Naive thymus-derived CD4-positive, alpha-beta T cell (primary cell): Measurements from ENCODE around the gene EXT2. TPM values are rescaled to one million over a fixed set of nuclear protein-coding genes. Genes with fewer than 3 reads are reported as not detected.

Experiments used
- ATAC-seq: fragments of 150-1000 bp; cut with Tn5 transposase; 2 replicates; pipeline ENCODE4 v1.10.0; 2021; ENCODE audit warnings: mild to moderate bottlenecking, moderate library complexity
- CTCF ChIA-PET: fragments of 350-600 bp; sonication (Branson Sonifier 250); formaldehyde crosslinking; loops from one replicate; lab custom pipeline; 2021; ENCODE audit warnings: antibody characterized with exemption; lab: Charles Lee
- POLR2A ChIA-PET: fragments of 350-600 bp; sonication (Branson Sonifier 250); formaldehyde crosslinking; loops from one replicate; lab custom pipeline; 2021; ENCODE audit warnings: antibody characterized with exemption, inconsistent platforms; lab: Charles Lee
- DNase-seq, 9 donors: peaks; one replicate each; pipeline versions ENCODE4 v3.0.0 to v3.0.0-alpha.2; 2020 to 2022; ENCODE audit warnings: mixed read lengths in 1 of 9
- H3K27ac ChIP-seq: one replicate; pipeline ENCODE4 v1.7.0; 2013; ENCODE audit warnings: mild to moderate bottlenecking, low read depth, low read length, moderate library complexity
- H3K27me3 ChIP-seq, 2 donors: one replicate each; pipeline ENCODE4 v1.7.0; 2013; ENCODE audit warnings: low read length in 2 of 2, mild to moderate bottlenecking in 2 of 2, moderate library complexity in 2 of 2; ENCODE audit not compliant: control insufficient read depth in 2 of 2, insufficient read depth in 2 of 2
- H3K36me3 ChIP-seq, 3 experiments: 1 replicate in 2 of 3; 2 replicates in 1 of 3; pipeline ENCODE4 v1.7.0; 2013; ENCODE audit warnings: low read length in 3 of 3, mild to moderate bottlenecking in 3 of 3, moderate library complexity in 1 of 3; ENCODE audit not compliant: insufficient read depth in 3 of 3, control insufficient read depth in 2 of 3
- H3K4me1 ChIP-seq, 2 donors: one replicate each; pipeline ENCODE4 v1.7.0; 2013; ENCODE audit warnings: low read length in 2 of 2, mild to moderate bottlenecking in 2 of 2, moderate library complexity in 1 of 2; ENCODE audit not compliant: control insufficient read depth in 2 of 2, insufficient read depth in 2 of 2
- H3K4me3 ChIP-seq: 2 replicates; pipeline ENCODE4 v1.7.0; 2013; ENCODE audit warnings: mild to moderate bottlenecking, low read length
- H3K9me3 ChIP-seq, 3 experiments: 1 replicate in 2 of 3; 2 replicates in 1 of 3; pipeline ENCODE4 v1.7.0; 2013; ENCODE audit warnings: low read length in 3 of 3; ENCODE audit not compliant: control insufficient read depth in 2 of 3
- H3K27ac Mint-ChIP-seq, 9 donors: one replicate each; pipeline ENCODE4 v1.8.0; 2020 to 2022; ENCODE audit warnings: mixed read lengths in 9 of 9, mild to moderate bottlenecking in 8 of 9, moderate library complexity in 5 of 9, inconsistent platforms in 2 of 9
- H3K27me3 Mint-ChIP-seq, 5 donors: one replicate each; pipeline ENCODE4 v1.8.0; 2021 to 2022; ENCODE audit warnings: mixed read lengths in 5 of 5, mild to moderate bottlenecking in 1 of 5
- H3K36me3 Mint-ChIP-seq, 5 donors: one replicate each; pipeline ENCODE4 v1.8.0; 2020 to 2022; ENCODE audit warnings: mixed read lengths in 5 of 5, mild to moderate bottlenecking in 3 of 5, inconsistent platforms in 1 of 5
- H3K4me1 Mint-ChIP-seq, 7 donors: one replicate each; pipeline ENCODE4 v1.8.0; 2020 to 2022; ENCODE audit warnings: mixed read lengths in 7 of 7, mild to moderate bottlenecking in 3 of 7, inconsistent platforms in 1 of 7
- H3K4me3 Mint-ChIP-seq, 10 donors: one replicate each; pipeline ENCODE4 v1.8.0; 2020 to 2022; ENCODE audit warnings: mild to moderate bottlenecking in 10 of 10, mixed read lengths in 10 of 10, moderate library complexity in 6 of 10, inconsistent platforms in 2 of 10
- H3K9me3 Mint-ChIP-seq, 11 donors: one replicate each; pipeline ENCODE4 v1.8.0; 2020 to 2022; ENCODE audit warnings: mixed read lengths in 11 of 11, mild to moderate bottlenecking in 4 of 11, inconsistent platforms in 1 of 11, moderate library complexity in 1 of 11
- intact Hi-C, 2 donors: fragments of 100-400 bp; cut with micrococcal nuclease; formaldehyde crosslinking; loops; one replicate each; pipeline ENCODE4 v1.15.1; 2023
- polyA plus RNA-seq, 2 donors: library from polyadenylated mRNA; unstranded; fragments of 300-500 nt; fragmentation: Illumina TruSeq; gene quantifications; one replicate each; pipeline ENCODE4 v1.2.3, GENCODE V29; 2021
- total RNA-seq, 6 experiments: library from RNA in 5 of 6; stranded (reverse) in 5 of 6; gene quantifications; 1 replicate in 5 of 6; 2 replicates in 1 of 6; pipeline ENCODE4 v1.2.3 and lab custom pipeline; 2021 to 2026

Gene EXT2
- total and polyA plus RNA-seq, 7 experiments from 2014 or later, result 27.2 to 43.9 (median 31.5) TPM

- Histone ChIP-seq H3K4me3 (no peak overlapping the region), H3K9me3 (no peaks in the 10 kb centered on the region), H3K27me3 (no peaks in the 10 kb centered on the region), H3K4me1 (peaks cover 9 to 15% of the 10 kb centered on the region in 2 donors), H3K27ac (no peak overlapping the region), H3K36me3 (no peaks in the 10 kb centered on the region)
- peak; percentile 67 for ATAC-seq
- H3K36me3 Mint-ChIP-seq, result peaks cover 0 to 10% (median 0%) of the 10 kb centered on the region in 5 donors
- H3K27ac Mint-ChIP-seq, result peak overlapping the region in 5 of 9 donors; percentile 20 to 55 (median 38)
- peaks cover 0 to 3% (median 0%) of the 10 kb centered on the region in 5 donors for H3K27me3 Mint-ChIP-seq
- peak overlapping the region; percentile 29 to 87 (median 78) for H3K4me3 Mint-ChIP-seq
- H3K4me1 Mint-ChIP-seq, result peaks cover 21 to 39% (median 32%) of the 10 kb centered on the region in 7 donors
- intact Hi-C loops, result loop anchor here (1.0 to 10.0 kb wide), 9 partner anchors 24 to 816 kb away; partner anchors contain the start of genes HSD17B12 (in 2 of the 2), ACCS (in 1 of the 2) and ALKBH3 (in 1 of the 2)
- DNase-seq, result peak; percentile 40 to 74 (median 67)
- ChIA-PET POLR2A (interaction anchor here (1.3 kb wide), 1 partner anchor 782 kb away, joined by 3 read pairs; no protein-coding TSS in a partner anchor), CTCF (interaction anchor here (0.6 to 2.6 kb wide), 12 partner anchors 9 to 59 kb away, joined by 3 to 16 read pairs (median 5); no protein-coding TSS in a partner anchor)
- no peaks in the 10 kb centered on the region for H3K9me3 Mint-ChIP-seq
Observed at GRCh38 chr11:44094260-44094868, 1.1 kb upstream of the EXT2 start.

DNA sequence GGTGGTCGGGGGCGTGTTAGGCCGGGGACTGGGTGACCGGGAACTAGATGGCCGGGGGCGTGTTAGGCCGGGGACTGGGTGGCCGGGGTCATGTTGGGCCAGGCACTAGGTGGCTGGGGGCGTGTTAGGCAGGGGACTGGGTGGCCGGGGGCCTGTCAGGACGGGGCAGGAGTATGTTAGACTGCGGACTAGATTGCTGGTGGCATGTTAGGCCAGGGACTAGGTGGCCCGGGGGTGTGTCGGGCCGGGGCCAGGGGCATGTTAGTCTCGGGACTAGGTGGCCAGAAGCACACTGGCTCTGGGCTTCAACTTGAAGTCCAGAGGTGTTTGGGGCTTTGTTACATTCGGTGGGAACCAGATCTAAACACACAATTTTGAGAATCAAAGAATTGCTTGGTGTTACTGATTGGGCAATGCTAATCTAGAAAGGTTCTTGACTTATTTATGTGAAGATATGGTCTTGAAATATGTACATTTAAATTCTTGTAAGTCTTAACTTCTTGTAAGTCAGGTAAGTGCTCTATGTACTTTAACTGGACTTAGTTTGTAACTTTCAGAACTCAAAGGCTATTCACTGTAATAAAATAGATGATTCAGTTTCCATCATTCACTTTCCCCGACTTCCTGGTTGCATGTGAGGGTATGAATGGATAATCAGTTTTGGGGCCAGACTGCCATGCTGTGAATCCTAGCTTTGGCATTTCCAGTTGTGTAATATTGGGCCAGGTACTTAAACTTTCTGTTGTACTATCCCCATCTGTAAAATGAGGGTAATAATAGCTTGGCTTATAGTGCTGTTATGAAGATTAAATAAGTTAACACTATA lies 1.1 kb downstream of the EXT2 start:
- H3K27ac Mint-ChIP-seq, result peak overlapping the region in 7 of 9 donors; percentile 19 to 86 (median 75)
- peak overlapping the region; percentile 74 for H3K4me3 ChIP-seq
- H3K27ac ChIP-seq, result peak overlapping the region; percentile 76
- H3K27me3 Mint-ChIP-seq, result peaks cover 0 to 3% (median 0%) of the 10 kb centered on the region in 5 donors
- DNase-seq, result peak in 2 of 9 donors; percentile 3 to 8
- H3K9me3 ChIP-seq, result no peaks in the 10 kb centered on the region
- peaks cover 28 to 59% (median 46%) of the 10 kb centered on the region in 7 donors for H3K4me1 Mint-ChIP-seq
- no peaks in the 10 kb centered on the region for H3K27me3 ChIP-seq
- no peaks in the 10 kb centered on the region for H3K36me3 ChIP-seq
- POLR2A ChIA-PET, result interaction anchor here (0.5 to 0.7 kb wide), 2 partner anchors 24 to 427 kb away, joined by 3 read pairs; no protein-coding TSS in a partner anchor
- intact Hi-C loops, result loop anchor here (5.0 to 10.0 kb wide), 6 partner anchors 188 to 1261 kb away; partner anchors contain the start of gene HSD17B12 (in 2 of the 2)
- H3K36me3 Mint-ChIP-seq, result peaks cover 0 to 4% (median 2%) of the 10 kb centered on the region in 5 donors
- CTCF ChIA-PET, result no interaction called here
- H3K4me3 Mint-ChIP-seq, result peak overlapping the region; percentile 78 to 94 (median 87)
- peaks cover 9 to 15% of the 10 kb centered on the region in 2 donors for H3K4me1 ChIP-seq
- H3K9me3 Mint-ChIP-seq, result no peaks in the 10 kb centered on the region
- ATAC-seq, result no peak

GRCh38 chr11:44097821-44098220 lies 2.3 kb downstream of the EXT2 start:
- Histone ChIP-seq H3K9me3 (no peaks in the 10 kb centered on the region), H3K4me1 (peaks cover 9 to 15% of the 10 kb centered on the region in 2 donors), H3K36me3 (no peaks in the 10 kb centered on the region), H3K27ac (no peak overlapping the region), H3K4me3 (no peak overlapping the region), H3K27me3 (no peaks in the 10 kb centered on the region)
- no peak for DNase-seq
- no peaks in the 10 kb centered on the region for H3K9me3 Mint-ChIP-seq
- H3K4me3 Mint-ChIP-seq, result peak overlapping the region in 5 of 10 donors; percentile 9 to 56 (median 46)
- peaks cover 0 to 3% (median 0%) of the 10 kb centered on the region in 5 donors for H3K27me3 Mint-ChIP-seq
- CTCF ChIA-PET, result no interaction called here
- intact Hi-C loops, result loop anchor here (5.0 to 10.0 kb wide), 6 partner anchors 187 to 1259 kb away; partner anchors contain the start of gene HSD17B12 (in 2 of the 2)
- peaks cover 32 to 72% (median 54%) of the 10 kb centered on the region in 7 donors for H3K4me1 Mint-ChIP-seq
- peaks cover 0 to 4% (median 2%) of the 10 kb centered on the region in 5 donors for H3K36me3 Mint-ChIP-seq
- no peak for ATAC-seq
- POLR2A ChIA-PET, result no interaction called here
- H3K27ac Mint-ChIP-seq, result peak overlapping the region in 1 of 9 donors; percentile 10

DNA sequence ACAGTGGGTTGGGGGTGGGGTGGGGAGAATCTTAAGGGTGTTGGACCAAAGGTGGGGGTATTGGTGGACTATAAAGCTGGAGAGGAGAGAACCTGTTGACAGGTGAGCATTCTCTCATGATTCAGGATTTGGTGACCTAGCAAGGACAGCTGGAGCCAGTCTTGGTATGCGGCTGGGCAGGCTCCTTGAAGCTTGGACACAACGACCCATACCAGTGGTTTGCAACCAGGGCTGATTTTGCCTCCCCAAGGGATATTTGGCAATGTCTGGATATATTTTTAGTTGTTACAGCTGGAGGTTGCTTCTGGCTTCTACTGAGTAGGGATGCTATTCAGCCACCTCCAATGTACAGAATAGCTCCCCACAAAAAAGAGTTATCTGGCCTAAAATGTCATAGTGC lies 5.6 kb downstream of the EXT2 start:
- H3K27me3 ChIP-seq, result no peaks in the 10 kb centered on the region
- no peaks in the 10 kb centered on the region for H3K9me3 ChIP-seq
- H3K9me3 Mint-ChIP-seq, result no peaks in the 10 kb centered on the region
- ATAC-seq (no peak), DNase-seq (no peak)
- peak overlapping the region in 1 of 9 donors; percentile 63 for H3K27ac Mint-ChIP-seq
- H3K27ac ChIP-seq, result no peak overlapping the region
- H3K4me3 Mint-ChIP-seq, result no peak overlapping the region
- H3K36me3 Mint-ChIP-seq, result peaks cover 0 to 6% (median 5%) of the 10 kb centered on the region in 5 donors
- H3K4me3 ChIP-seq, result no peak overlapping the region
- POLR2A ChIA-PET, result no interaction called here
- peaks cover 5 to 7% of the 10 kb centered on the region in 2 donors for H3K4me1 ChIP-seq
- CTCF ChIA-PET, result interaction anchor here (0.7 to 1.2 kb wide), 2 partner anchors 10 to 13 kb away, joined by 3 to 4 read pairs; no protein-coding TSS in a partner anchor
- no peaks in the 10 kb centered on the region for H3K27me3 Mint-ChIP-seq
- H3K4me1 Mint-ChIP-seq, result peaks cover 25 to 73% (median 48%) of the 10 kb centered on the region in 7 donors
- intact Hi-C loops, result no loop called here
- no peaks in the 10 kb centered on the region for H3K36me3 ChIP-seq

- ATAC-seq, result no peak
- intact Hi-C loops, result no loop called here
- Mint-ChIP-seq H3K4me1 (peaks cover 11 to 47% (median 35%) of the 10 kb centered on the region in 7 donors), H3K4me3 (no peak overlapping the region), H3K9me3 (no peaks in the 10 kb centered on the region), H3K27me3 (no peaks in the 10 kb centered on the region), H3K36me3 (peaks cover 0 to 22% (median 10%) of the 10 kb centered on the region in 5 donors), H3K27ac (no peak overlapping the region)
- Histone ChIP-seq H3K27me3 (no peaks in the 10 kb centered on the region), H3K4me3 (no peak overlapping the region), H3K27ac (no peak overlapping the region), H3K9me3 (no peaks in the 10 kb centered on the region), H3K4me1 (no peaks in the 10 kb centered on the region), H3K36me3 (peaks cover 0 to 15% (median 0%) of the 10 kb centered on the region in 3 experiments)
- POLR2A ChIA-PET, result no interaction called here
- DNase-seq, result no peak
- CTCF ChIA-PET, result interaction anchor here (1.2 to 2.8 kb wide), 3 partner anchors 10 to 12 kb away, joined by 3 to 16 read pairs (median 4); partner anchors contain the start of gene EXT2
Observed at GRCh38 chr11:44104481-44105294, 9.2 kb downstream of the EXT2 start.
